Limb (tissue), 2 donors: Measurements from ENCODE around the gene WDR6.
"Not testable (repeated sequence)": the region's sequence is repeated elsewhere in the genome, so short reads cannot be mapped to it uniquely, and the experiment has no call there.

Experiments
- DNase-seq, 2 donors: peaks; one replicate each; pipeline ENCODE4 v3.0.0-alpha.2; 2016; ENCODE audit errors: extremely low spot score in 2 of 2

WDR6 gene

GRCh38 chr3:48991851-48992545 is 15.2 kb upstream of the WDR6 start:
- DNase-seq, result no peak

GRCh38 chr3:48993834-48994233 is 13.4 kb upstream of the WDR6 start:
- DNase-seq, result no peak

- DNase-seq, result no peak
Observed at GRCh38 chr3:48996640-48997039, 10.6 kb upstream of the WDR6 start.

GRCh38 chr3:48997102-48997635 is 10.0 kb upstream of the WDR6 start:
- DNase-seq, result no peak

GRCh38 chr3:48997714-48998637 is 9.2 kb upstream of the WDR6 start:
- DNase-seq, result peak in 1 of 2 donors; percentile 63

GRCh38 chr3:48999085-48999858 is 7.9 kb upstream of the WDR6 start:
- DNase-seq, result no peak

GRCh38 chr3:49001155-49001554 is 6.0 kb upstream of the WDR6 start:
- no peak for DNase-seq

- DNase-seq, result no peak
Observed at GRCh38 chr3:49004352-49005302, 2.6 kb upstream of the WDR6 start.

GRCh38 chr3:49005303-49005680 is 1.9 kb upstream of the WDR6 start:
- no peak for DNase-seq

- DNase-seq, result no peak
Observed at GRCh38 chr3:49005998-49006397, 1.2 kb upstream of the WDR6 start.

GRCh38 chr3:49006408-49007067 is 653 bp upstream of the WDR6 start:
- no peak for DNase-seq

- peak; percentile 77 to 92 for DNase-seq
Observed at GRCh38 chr3:49007771-49008528, 759 bp downstream of the WDR6 start.

- not testable (repeated sequence) for DNase-seq
Observed at GRCh38 chr3:49008627-49009026, 1.4 kb downstream of the WDR6 start.

- no peak for DNase-seq
Observed at GRCh38 chr3:49009396-49009795, 2.2 kb downstream of the WDR6 start.

GRCh38 chr3:49012441-49013017 is 5.3 kb downstream of the WDR6 start:
- DNase-seq, result no peak

GRCh38 chr3:49013113-49013737 is 6.0 kb downstream of the WDR6 start:
- no peak for DNase-seq

GRCh38 chr3:49013738-49014660 is 6.8 kb downstream of the WDR6 start:
- DNase-seq, result no peak
